ENCODE results near the gene NIPAL3.

GRCh38 chr1:24472527-24473251, 57.1 kb downstream of the NIPAL3 start:
- TF ChIP-seq, protein P1, sequence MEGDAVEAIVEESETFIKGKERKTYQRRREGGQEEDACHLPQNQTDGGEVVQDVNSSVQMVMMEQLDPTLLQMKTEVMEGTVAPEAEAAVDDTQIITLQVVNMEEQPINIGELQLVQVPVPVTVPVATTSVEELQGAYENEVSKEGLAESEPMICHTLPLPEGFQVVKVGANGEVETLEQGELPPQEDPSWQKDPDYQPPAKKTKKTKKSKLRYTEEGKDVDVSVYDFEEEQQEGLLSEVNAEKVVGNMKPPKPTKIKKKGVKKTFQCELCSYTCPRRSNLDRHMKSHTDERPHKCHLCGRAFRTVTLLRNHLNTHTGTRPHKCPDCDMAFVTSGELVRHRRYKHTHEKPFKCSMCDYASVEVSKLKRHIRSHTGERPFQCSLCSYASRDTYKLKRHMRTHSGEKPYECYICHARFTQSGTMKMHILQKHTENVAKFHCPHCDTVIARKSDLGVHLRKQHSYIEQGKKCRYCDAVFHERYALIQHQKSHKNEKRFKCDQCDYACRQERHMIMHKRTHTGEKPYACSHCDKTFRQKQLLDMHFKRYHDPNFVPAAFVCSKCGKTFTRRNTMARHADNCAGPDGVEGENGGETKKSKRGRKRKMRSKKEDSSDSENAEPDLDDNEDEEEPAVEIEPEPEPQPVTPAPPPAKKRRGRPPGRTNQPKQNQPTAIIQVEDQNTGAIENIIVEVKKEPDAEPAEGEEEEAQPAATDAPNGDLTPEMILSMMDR (IDR thresholded peaks at IDR 0.05): no peak
- TF ChIP-seq POLR2AphosphoS5 (IDR thresholded peaks at IDR 0.05) (no peak), POLR2A (IDR thresholded peaks at IDR 0.05; ENCODE audit: low read depth) (no peak), EP300 (IDR thresholded peaks at IDR 0.05) (no peak)

All from esophagus muscularis mucosa (tissue), 4 donors.